ENCODE measurements around the gene AMBP. TPM values are rescaled to one million over a fixed set of nuclear protein-coding genes. Genes with fewer than 3 reads are reported as not detected.

The AMBP gene
- total and polyA plus RNA-seq, 2 of the 13 experiments (the other 11 are each of a cell fraction or from before 2014, with no cell fraction given) = 1,510 to 2,580 TPM

GRCh38 chr9:114082017-114082762 is 4.1 kb upstream of the AMBP start (continued):
- TF ChIP-seq KDM5B (CRISPR knock-in tag; IDR thresholded peaks at IDR 0.05; ENCODE audit: borderline replicate concordance) (peak; percentile 86), ZBTB46 (CRISPR knock-in tag; IDR thresholded peaks at IDR 0.05; ENCODE audit: borderline replicate concordance) (no peak), ZNF720 (CRISPR knock-in tag; IDR thresholded peaks at IDR 0.05) (0 out of 2 replicates have a peak, but pooled peaks have one; percentile 75), ZNF441 (CRISPR knock-in tag; IDR thresholded peaks at IDR 0.05; ENCODE audit: borderline replicate concordance) (peak; percentile 75), ZNF660 (CRISPR knock-in tag; IDR thresholded peaks at IDR 0.05; ENCODE audit: borderline replicate concordance, low read depth) (no peak; the same call in 1 of the 2 replicates), TFDP2 (CRISPR knock-in tag; IDR thresholded peaks at IDR 0.05) (peak; percentile 32), RNF2 (conservative IDR thresholded peaks at IDR 0.05; ENCODE audit: low read depth) (peak; percentile 90; the same call in 1 of the 2 replicates), LRRFIP1 (CRISPR knock-in tag; conservative IDR thresholded peaks at IDR 0.05) (no peak), IRF1 (CRISPR knock-in tag; IDR thresholded peaks at IDR 0.05; ENCODE audit: low read depth) (no peak), MAZ (IDR thresholded peaks at IDR 0.05; ENCODE audit: borderline replicate concordance, low read depth, low read length) (no peak; the same call in 1 of the 2 replicates), MAZ (CRISPR knock-in tag; IDR thresholded peaks at IDR 0.05; ENCODE audit: low read depth) (peak; percentile 73; the same call in 1 of the 2 replicates), ATF6 (CRISPR knock-in tag; conservative IDR thresholded peaks at IDR 0.05) (no peak; the same call in 1 of the 2 replicates), E2F1 (CRISPR knock-in tag; IDR thresholded peaks at IDR 0.05) (no peak), ZNF740 (CRISPR knock-in tag; IDR thresholded peaks at IDR 0.05) (0 out of 2 replicates have a peak, but pooled peaks have one; percentile 25)
